HG03064 (cell line): Measurements from ENCODE around the gene BHLHE40.

Experiments
- ATAC-seq: cut with Tn5 transposase; IDR thresholded peaks from one replicate; pipeline ENCODE4 v1.9.1; 2021; ENCODE audit warnings: low read depth; ENCODE audit not compliant: unreplicated experiment

BHLHE40 gene

GRCh38 chr3:4979428-4980228 is at the start of gene BHLHE40:
Gene BHLHE40, plus strand, starts transcription at chr3:4979437. Its CDS starts 282 bp downstream, at chr3:4979719.
- peak; percentile 2 for ATAC-seq

GRCh38 chr3:4930501-4930900 is 48.7 kb upstream of the BHLHE40 start:
- ATAC-seq = no peak

- no peak for ATAC-seq
Measured at GRCh38 chr3:4934050-4934449, 45.2 kb upstream of the BHLHE40 start.

- no peak for ATAC-seq
Measured at GRCh38 chr3:4935347-4935746, 43.9 kb upstream of the BHLHE40 start.

GRCh38 chr3:4936982-4937614 is 42.1 kb upstream of the BHLHE40 start:
- no peak for ATAC-seq

- ATAC-seq = no peak
Measured at GRCh38 chr3:4938281-4938982, 40.8 kb upstream of the BHLHE40 start.

- no peak for ATAC-seq
Measured at GRCh38 chr3:4939276-4939675, 40.0 kb upstream of the BHLHE40 start.

- ATAC-seq = no peak
Measured at GRCh38 chr3:4940985-4941384, 38.3 kb upstream of the BHLHE40 start.

GRCh38 chr3:4943549-4943948 is 35.7 kb upstream of the BHLHE40 start:
- ATAC-seq = no peak

GRCh38 chr3:4945324-4945723 is 33.9 kb upstream of the BHLHE40 start:
- ATAC-seq = no peak

GRCh38 chr3:4947028-4947427 is 32.2 kb upstream of the BHLHE40 start:
- ATAC-seq = no peak

GRCh38 chr3:4948395-4948794 is 30.8 kb upstream of the BHLHE40 start:
- no peak for ATAC-seq

GRCh38 chr3:4949004-4949403 is 30.2 kb upstream of the BHLHE40 start:
- ATAC-seq = no peak

- no peak for ATAC-seq
Measured at GRCh38 chr3:4949659-4950058, 29.6 kb upstream of the BHLHE40 start.

- no peak for ATAC-seq
Measured at GRCh38 chr3:4950351-4950784, 28.9 kb upstream of the BHLHE40 start.

GRCh38 chr3:4950948-4951347 is 28.3 kb upstream of the BHLHE40 start:
- ATAC-seq = no peak

- no peak for ATAC-seq
Measured at GRCh38 chr3:4953119-4953518, 26.1 kb upstream of the BHLHE40 start.

- ATAC-seq = no peak
Measured at GRCh38 chr3:4954256-4955000, 24.8 kb upstream of the BHLHE40 start.

GRCh38 chr3:4956099-4956498 is 23.1 kb upstream of the BHLHE40 start:
- ATAC-seq = no peak

GRCh38 chr3:4956738-4957137 is 22.5 kb upstream of the BHLHE40 start:
- no peak for ATAC-seq

- no peak for ATAC-seq
Measured at GRCh38 chr3:4957978-4958377, 21.3 kb upstream of the BHLHE40 start.
